HL-60 (cell line): ENCODE measurements around the gene AFF3.
"Not testable (repeated sequence)": the region's sequence is repeated elsewhere in the genome, so short reads cannot be mapped to it uniquely, and the experiment has no call there.

Experiments
- DNase-seq, 2 experiments: peaks; one replicate each; pipeline ENCODE4 v3.0.0-alpha.2; 2010 to 2020; ENCODE audit warnings: low read depth in 1 of 2, low spot score in 1 of 2
- H3K27ac ChIP-seq: fragments of 250-450 bp; sonication (Bioruptor Pico); replicated peaks from 2 replicates; pipeline ENCODE4 v1.5.1; 2020; ENCODE audit warnings: mild to moderate bottlenecking, moderate library complexity
- H3K27me3 ChIP-seq: fragments of 250-450 bp; sonication (Bioruptor Pico); 2 replicates; pipeline ENCODE4 v1.5.1; 2021; ENCODE audit warnings: mild to moderate bottlenecking, moderate library complexity; ENCODE audit not compliant: insufficient read depth, poor library complexity, severe bottlenecking
- H3K4me3 ChIP-seq: replicated peaks from 2 replicates; pipeline ENCODE4 v1.5.1; 2011; ENCODE audit warnings: mild to moderate bottlenecking, control low read depth, low read length; ENCODE audit not compliant: insufficient read depth
- GABPA ChIP-seq: IDR thresholded peaks from 2 replicates; pipeline ENCODE4 v1.6.1; 2012; ENCODE audit warnings: low read depth
- POLR2AphosphoS5 ChIP-seq: IDR thresholded peaks from 2 replicates; pipeline ENCODE4 v1.6.1; 2012; ENCODE audit warnings: low read depth
- SPI1 ChIP-seq: IDR thresholded peaks from 2 replicates; pipeline ENCODE4 v1.6.1; 2012; ENCODE audit warnings: low read depth, mild to moderate bottlenecking, borderline replicate concordance
- TF ChIP-seq, protein P1 (sequence below): IDR thresholded peaks from one replicate; pipeline ENCODE4 v1.5.1; 2011; ENCODE audit warnings: low read length, control low read depth, inconsistent platforms; ENCODE audit not compliant: insufficient read depth
- TF ChIP-seq, protein P2 (sequence below): IDR thresholded peaks from 2 replicates; pipeline ENCODE4 v1.6.1; 2012; ENCODE audit warnings: low read depth; ENCODE audit not compliant: insufficient replicate concordance

Gene AFF3

DNA sequence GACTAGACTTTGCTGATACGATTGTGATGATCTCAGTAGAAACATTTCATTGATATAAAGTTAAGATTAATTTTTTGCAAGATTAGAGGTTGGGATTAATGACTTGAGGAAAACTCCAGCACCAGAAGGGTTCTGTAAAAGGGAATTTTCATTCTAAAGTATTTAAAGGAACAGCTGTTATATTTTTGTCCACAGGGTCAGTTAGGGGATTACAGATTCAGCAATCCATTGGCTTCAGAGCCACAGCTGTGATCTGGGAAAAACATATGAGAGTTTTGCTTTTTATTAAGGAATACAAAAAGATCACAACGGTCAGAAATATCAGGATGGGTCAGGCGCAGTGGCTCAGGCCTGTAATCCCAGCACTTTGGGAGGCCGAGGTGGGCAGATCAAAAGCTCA is 633.0 kb downstream of the AFF3 start:
- no peak for DNase-seq
- TF ChIP-seq, protein P1, sequence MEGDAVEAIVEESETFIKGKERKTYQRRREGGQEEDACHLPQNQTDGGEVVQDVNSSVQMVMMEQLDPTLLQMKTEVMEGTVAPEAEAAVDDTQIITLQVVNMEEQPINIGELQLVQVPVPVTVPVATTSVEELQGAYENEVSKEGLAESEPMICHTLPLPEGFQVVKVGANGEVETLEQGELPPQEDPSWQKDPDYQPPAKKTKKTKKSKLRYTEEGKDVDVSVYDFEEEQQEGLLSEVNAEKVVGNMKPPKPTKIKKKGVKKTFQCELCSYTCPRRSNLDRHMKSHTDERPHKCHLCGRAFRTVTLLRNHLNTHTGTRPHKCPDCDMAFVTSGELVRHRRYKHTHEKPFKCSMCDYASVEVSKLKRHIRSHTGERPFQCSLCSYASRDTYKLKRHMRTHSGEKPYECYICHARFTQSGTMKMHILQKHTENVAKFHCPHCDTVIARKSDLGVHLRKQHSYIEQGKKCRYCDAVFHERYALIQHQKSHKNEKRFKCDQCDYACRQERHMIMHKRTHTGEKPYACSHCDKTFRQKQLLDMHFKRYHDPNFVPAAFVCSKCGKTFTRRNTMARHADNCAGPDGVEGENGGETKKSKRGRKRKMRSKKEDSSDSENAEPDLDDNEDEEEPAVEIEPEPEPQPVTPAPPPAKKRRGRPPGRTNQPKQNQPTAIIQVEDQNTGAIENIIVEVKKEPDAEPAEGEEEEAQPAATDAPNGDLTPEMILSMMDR = no peak
- TF ChIP-seq GABPA = no peak
- TF ChIP-seq SPI1 = no peak
- TF ChIP-seq POLR2AphosphoS5 = no peak
- TF ChIP-seq, protein P2, sequence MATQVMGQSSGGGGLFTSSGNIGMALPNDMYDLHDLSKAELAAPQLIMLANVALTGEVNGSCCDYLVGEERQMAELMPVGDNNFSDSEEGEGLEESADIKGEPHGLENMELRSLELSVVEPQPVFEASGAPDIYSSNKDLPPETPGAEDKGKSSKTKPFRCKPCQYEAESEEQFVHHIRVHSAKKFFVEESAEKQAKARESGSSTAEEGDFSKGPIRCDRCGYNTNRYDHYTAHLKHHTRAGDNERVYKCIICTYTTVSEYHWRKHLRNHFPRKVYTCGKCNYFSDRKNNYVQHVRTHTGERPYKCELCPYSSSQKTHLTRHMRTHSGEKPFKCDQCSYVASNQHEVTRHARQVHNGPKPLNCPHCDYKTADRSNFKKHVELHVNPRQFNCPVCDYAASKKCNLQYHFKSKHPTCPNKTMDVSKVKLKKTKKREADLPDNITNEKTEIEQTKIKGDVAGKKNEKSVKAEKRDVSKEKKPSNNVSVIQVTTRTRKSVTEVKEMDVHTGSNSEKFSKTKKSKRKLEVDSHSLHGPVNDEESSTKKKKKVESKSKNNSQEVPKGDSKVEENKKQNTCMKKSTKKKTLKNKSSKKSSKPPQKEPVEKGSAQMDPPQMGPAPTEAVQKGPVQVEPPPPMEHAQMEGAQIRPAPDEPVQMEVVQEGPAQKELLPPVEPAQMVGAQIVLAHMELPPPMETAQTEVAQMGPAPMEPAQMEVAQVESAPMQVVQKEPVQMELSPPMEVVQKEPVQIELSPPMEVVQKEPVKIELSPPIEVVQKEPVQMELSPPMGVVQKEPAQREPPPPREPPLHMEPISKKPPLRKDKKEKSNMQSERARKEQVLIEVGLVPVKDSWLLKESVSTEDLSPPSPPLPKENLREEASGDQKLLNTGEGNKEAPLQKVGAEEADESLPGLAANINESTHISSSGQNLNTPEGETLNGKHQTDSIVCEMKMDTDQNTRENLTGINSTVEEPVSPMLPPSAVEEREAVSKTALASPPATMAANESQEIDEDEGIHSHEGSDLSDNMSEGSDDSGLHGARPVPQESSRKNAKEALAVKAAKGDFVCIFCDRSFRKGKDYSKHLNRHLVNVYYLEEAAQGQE = no peak

DNA sequence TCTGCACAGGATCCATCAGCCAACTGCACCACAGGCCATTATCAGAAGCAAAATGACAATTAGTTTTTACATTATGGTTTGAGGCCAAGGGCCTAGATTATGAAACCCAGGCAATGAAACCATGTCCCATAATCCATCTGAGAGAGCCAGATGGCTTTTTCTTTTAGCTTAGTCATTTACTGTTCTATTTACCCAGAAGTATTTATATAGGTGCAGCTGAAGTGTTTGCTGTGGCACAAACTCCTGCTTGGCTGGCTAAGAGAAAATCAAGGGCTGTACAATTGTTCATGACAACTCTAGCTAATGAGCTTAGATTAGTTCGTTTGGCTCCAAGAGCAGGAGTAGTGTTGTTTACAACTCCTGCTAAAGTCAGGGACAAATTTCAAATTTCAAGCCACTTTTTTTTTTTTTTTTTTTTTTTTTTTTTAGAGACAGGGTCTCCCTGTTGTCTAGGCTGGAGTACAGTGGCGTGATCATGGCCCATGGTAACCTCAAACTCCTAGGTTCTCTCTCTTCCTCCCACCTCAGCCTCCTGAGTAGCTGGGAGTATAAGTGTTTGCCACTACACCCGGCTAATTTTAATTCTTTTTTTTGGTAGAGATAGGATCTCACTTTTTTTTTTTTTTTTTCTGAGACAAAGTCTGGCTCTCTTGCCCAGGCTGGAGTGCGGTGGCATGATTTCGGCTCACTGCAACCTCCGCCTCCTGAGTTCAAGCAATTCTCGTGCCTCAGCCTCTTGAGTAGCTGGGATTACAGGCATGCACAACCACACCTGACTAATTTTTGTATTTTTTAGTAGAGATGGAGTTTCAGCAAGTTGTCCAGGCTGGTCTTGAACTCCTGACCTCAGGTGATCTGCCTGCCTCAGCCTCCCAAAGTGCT is 634.2 kb downstream of the AFF3 start:
- no peaks in the 10 kb centered on the region for H3K27me3 ChIP-seq
- DNase-seq = no peak
- H3K27ac ChIP-seq = no peak overlapping the region
- TF ChIP-seq, protein P2 = no peak
- TF ChIP-seq SPI1 (no peak), POLR2AphosphoS5 (no peak)
- H3K4me3 ChIP-seq = no peak overlapping the region

More for the DNA sequence above, 633.0 kb downstream of the AFF3 start:
- no peak overlapping the region for H3K4me3 ChIP-seq
- no peak overlapping the region for H3K27ac ChIP-seq
- H3K27me3 ChIP-seq = no peaks in the 10 kb centered on the region

DNA sequence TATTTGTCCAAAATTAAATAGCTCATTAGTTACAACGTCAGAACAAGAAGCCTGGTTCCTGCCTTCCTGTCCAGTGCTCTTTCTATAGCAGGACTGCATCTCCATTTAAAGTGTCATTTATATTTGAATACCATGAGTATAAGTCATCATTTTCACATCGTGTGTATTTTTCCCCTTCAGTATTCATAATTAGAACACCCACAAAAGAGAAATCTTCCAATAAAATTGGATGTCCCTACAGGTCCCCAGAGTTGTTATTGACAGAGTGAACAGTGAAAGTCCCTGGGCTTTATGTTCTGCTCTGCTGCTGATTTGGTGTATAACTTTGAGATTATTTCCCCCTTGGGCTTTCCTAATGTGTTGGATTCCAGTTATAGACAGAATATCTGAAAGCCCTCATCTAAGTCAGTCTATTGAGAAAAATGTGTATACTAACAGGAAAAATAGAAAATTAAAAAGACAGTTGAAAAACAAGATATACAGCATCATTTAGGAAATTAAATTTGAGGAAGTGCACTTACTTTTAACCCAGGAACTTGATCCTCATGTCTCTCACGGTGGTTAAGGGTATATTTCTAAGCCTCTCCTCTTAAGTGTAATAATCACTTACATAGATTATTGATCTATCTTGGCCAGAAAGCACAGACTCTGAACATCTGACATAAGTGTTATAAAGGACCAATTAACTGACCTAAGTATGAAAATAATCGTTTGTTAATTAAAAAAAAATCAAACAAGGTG is 637.4 kb downstream of the AFF3 start:
- no peak overlapping the region for H3K4me3 ChIP-seq
- DNase-seq = no peak
- H3K27ac ChIP-seq = no peak overlapping the region
- TF ChIP-seq SPI1 (peak; percentile 86), GABPA (no peak), POLR2AphosphoS5 (no peak)
- no peaks in the 10 kb centered on the region for H3K27me3 ChIP-seq

DNA sequence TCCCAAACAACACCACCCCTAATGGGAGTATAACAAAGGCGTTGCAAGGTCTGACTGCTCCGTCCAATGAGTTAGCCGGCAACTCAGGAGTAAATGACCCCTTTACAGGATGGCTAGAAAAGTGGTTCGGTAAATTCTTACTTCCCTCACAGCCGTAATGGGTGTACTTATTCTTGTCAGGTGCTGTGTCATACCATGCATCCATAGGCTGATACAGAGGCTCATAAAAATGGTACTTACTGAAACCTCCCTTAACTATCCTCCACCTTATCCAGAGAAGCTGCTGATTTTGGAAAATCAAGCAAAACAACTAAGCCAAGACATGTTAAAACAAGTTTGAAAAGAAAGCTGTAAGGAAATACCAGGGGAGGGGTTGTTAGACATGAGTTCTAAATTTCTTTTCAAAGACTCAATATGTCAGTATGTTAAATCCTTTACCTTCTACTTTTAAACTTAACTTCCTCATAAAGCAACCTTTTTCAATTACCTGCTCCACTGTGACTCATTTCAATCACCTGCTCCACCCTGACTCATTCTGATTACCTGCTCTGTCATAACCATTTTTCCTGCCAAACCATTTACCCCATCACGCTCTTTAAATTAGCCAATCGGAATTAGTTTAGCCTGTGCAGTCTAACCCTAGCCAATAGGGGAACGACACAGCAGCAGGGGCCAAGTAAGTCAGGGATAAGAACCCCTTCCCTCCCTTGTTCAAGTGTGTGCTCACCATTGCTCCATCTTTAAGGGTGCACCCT is 638.6 kb downstream of the AFF3 start:
- not testable (repeated sequence) for DNase-seq

DNA sequence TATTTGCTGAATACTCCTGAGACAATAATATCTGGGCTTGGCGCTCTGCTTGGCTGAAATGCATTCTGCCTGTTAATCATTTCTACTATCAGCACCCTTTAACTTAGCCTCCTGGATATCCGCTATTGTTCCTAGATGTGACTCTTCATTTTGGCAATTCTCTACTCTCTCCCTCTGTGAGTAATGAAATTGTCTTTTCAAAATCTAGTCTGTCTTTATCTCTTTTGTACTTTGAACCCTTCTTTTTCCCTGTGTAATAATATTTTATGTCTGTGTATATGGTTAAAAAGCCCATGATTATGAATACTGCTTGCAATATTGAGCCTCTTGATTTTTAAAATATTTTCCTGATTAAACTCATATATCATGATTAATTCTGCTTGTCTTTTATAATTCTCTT is 646.4 kb downstream of the AFF3 start:
- no peak for DNase-seq
- Histone ChIP-seq H3K27ac (no peak overlapping the region), H3K4me3 (no peak overlapping the region), H3K27me3 (no peaks in the 10 kb centered on the region)
- TF ChIP-seq, protein P2 = no peak
- TF ChIP-seq SPI1 = no peak
- no peak for TF ChIP-seq POLR2AphosphoS5
- TF ChIP-seq, protein P1 = no peak
- TF ChIP-seq GABPA = no peak

More for the DNA sequence above, 638.6 kb downstream of the AFF3 start:
- H3K4me3 ChIP-seq, H3K27ac ChIP-seq, H3K27me3 ChIP-seq: not testable (repeated sequence)
